CD4-positive, alpha-beta memory T cell (primary cell): ENCODE results near the gene JPT1. TPM values are rescaled to one million over a fixed set of nuclear protein-coding genes. Genes with fewer than 3 reads are reported as not detected.
A peak's percentile ranks its signal among the peaks of the same experiment; 100 is the strongest.

Source experiments
- CTCF ChIA-PET: fragments of 350-600 bp; sonication (Branson Sonifier 250); formaldehyde crosslinking; loops from one replicate; lab custom pipeline; 2021; ENCODE audit warnings: inconsistent platforms; ENCODE audit not compliant: partially characterized antibody; lab: Charles Lee
- POLR2A ChIA-PET: fragments of 350-600 bp; sonication (Branson Sonifier 250); formaldehyde crosslinking; loops from one replicate; lab custom pipeline; 2021; ENCODE audit not compliant: partially characterized antibody; lab: Charles Lee
- DNase-seq, 5 donors: peaks; one replicate each; pipeline versions ENCODE4 v3.0.0 to v3.0.0-alpha.2; 2020 to 2022; ENCODE audit warnings: mixed read lengths in 1 of 5
- H3K27ac ChIP-seq: one replicate; pipeline ENCODE4 v1.7.0; 2013; ENCODE audit warnings: low read depth, low read length
- H3K27me3 ChIP-seq: 2 replicates; pipeline ENCODE4 v1.7.0; 2013; ENCODE audit warnings: mild to moderate bottlenecking, low read length, moderate library complexity; ENCODE audit not compliant: insufficient read depth
- H3K36me3 ChIP-seq: 2 replicates; pipeline ENCODE4 v1.7.0; 2013; ENCODE audit warnings: mild to moderate bottlenecking, low read length, moderate library complexity; ENCODE audit not compliant: insufficient read depth
- H3K4me1 ChIP-seq: 2 replicates; pipeline ENCODE4 v1.7.0; 2013; ENCODE audit warnings: mild to moderate bottlenecking, low read length, moderate library complexity; ENCODE audit not compliant: insufficient read depth
- H3K4me3 ChIP-seq, 2 donors: one replicate each; pipeline ENCODE4 v1.7.0; 2013; ENCODE audit warnings: low read length in 2 of 2, mild to moderate bottlenecking in 1 of 2
- H3K9me3 ChIP-seq, 2 donors: one replicate each; pipeline ENCODE4 v1.7.0; 2013; ENCODE audit warnings: low read length in 2 of 2, control low read depth in 1 of 2; ENCODE audit not compliant: control insufficient read depth in 1 of 2
- H3K27ac Mint-ChIP-seq, 7 donors: one replicate each; pipeline ENCODE4 v1.8.0; 2020 to 2021; ENCODE audit warnings: mixed read lengths in 7 of 7, mild to moderate bottlenecking in 6 of 7, inconsistent platforms in 3 of 7, moderate library complexity in 3 of 7
- H3K27me3 Mint-ChIP-seq, 2 donors: one replicate each; pipeline ENCODE4 v1.8.0; 2020 to 2021; ENCODE audit warnings: mixed read lengths in 2 of 2
- H3K36me3 Mint-ChIP-seq, 2 donors: one replicate each; pipeline ENCODE4 v1.8.0; 2020 to 2021; ENCODE audit warnings: mixed read lengths in 2 of 2, inconsistent platforms in 1 of 2, mild to moderate bottlenecking in 1 of 2
- H3K4me1 Mint-ChIP-seq, 4 donors: one replicate each; pipeline ENCODE4 v1.8.0; 2020 to 2021; ENCODE audit warnings: mixed read lengths in 4 of 4, mild to moderate bottlenecking in 1 of 4
- H3K4me3 Mint-ChIP-seq, 8 donors: one replicate each; pipeline ENCODE4 v1.8.0; 2020 to 2021; ENCODE audit warnings: mixed read lengths in 8 of 8, mild to moderate bottlenecking in 7 of 8, moderate library complexity in 6 of 8, inconsistent platforms in 3 of 8
- H3K9me3 Mint-ChIP-seq, 8 donors: one replicate each; pipeline ENCODE4 v1.8.0; 2020 to 2021; ENCODE audit warnings: mixed read lengths in 8 of 8, mild to moderate bottlenecking in 5 of 8, inconsistent platforms in 3 of 8, moderate library complexity in 1 of 8
- intact Hi-C: fragments of 100-400 bp; cut with micrococcal nuclease; formaldehyde crosslinking; loops from one replicate; pipeline ENCODE4 v1.15.1; 2023
- polyA plus RNA-seq, 2 donors: library from polyadenylated mRNA; unstranded; fragments of 300-500 nt; fragmentation: Illumina TruSeq; gene quantifications; one replicate each; pipeline ENCODE4 v1.2.3, GENCODE V29; 2021
- total RNA-seq, 2 experiments: library from RNA; stranded (reverse); gene quantifications; one replicate each; pipeline ENCODE4 v1.2.3, GENCODE V29; 2021

Gene JPT1
- total RNA-seq (10 to 100 TPM; 37.8 to 38.9 TPM), polyA plus RNA-seq (100 to 1,000 TPM; 105 to 130 TPM)

GRCh38 chr17:75154195-75155106, at the start of gene JPT1:
Gene JPT1 (minus strand): TSS chr17:75154512. CDS start chr17:75154397, 115 bp downstream.
- H3K9me3 ChIP-seq: no peaks in the 10 kb centered on the region
- peaks cover 24 to 32% (median 30%) of the 10 kb centered on the region in 4 donors for H3K4me1 Mint-ChIP-seq
- ChIA-PET CTCF (interaction anchor here (1.0 to 7.1 kb wide), 7 partner anchors 16 to 258 kb away, joined by 3 to 27 read pairs (median 4); partner anchors contain the start of genes MIF4GD and NT5C), POLR2A (interaction anchor here (0.6 to 2.1 kb wide), 21 partner anchors 9 to 118 kb away, joined by 3 to 13 read pairs (median 5); partner anchors contain the start of genes ARMC7, MIF4GD, NT5C and NUP85)
- H3K27ac ChIP-seq: peak within 1 kb of the TSS; percentile 63
- intact Hi-C loops: loop anchor here (1.0 to 5.0 kb wide), 4 partner anchors 18 to 107 kb away; partner anchors contain the start of genes GGA3 and MRPS7
- peak within 1 kb of the TSS; percentile 93 to 96 (median 94) for H3K4me3 Mint-ChIP-seq
- DNase-seq: peak; percentile 95 to 98 (median 97)
- H3K4me1 ChIP-seq: peaks cover 24% of the 10 kb centered on the region
- no peaks in the 10 kb centered on the region for H3K9me3 Mint-ChIP-seq
- no peaks in the 10 kb centered on the region for H3K36me3 ChIP-seq
- peaks cover 0 to 10% of the 10 kb centered on the region in 2 donors for H3K36me3 Mint-ChIP-seq
- peak within 1 kb of the TSS; percentile 82 to 98 (median 94) for H3K27ac Mint-ChIP-seq
- peak within 1 kb of the TSS; percentile 40 to 85 for H3K4me3 ChIP-seq
- H3K27me3 ChIP-seq: no peaks in the 10 kb centered on the region
- no peaks in the 10 kb centered on the region for H3K27me3 Mint-ChIP-seq

GRCh38 chr17:75199886-75200618, 45.7 kb upstream of the JPT1 start:
- no peaks in the 10 kb centered on the region for H3K27me3 ChIP-seq
- H3K27ac Mint-ChIP-seq: no peak overlapping the region
- H3K27ac ChIP-seq: no peak overlapping the region
- peaks cover 4 to 16% (median 7%) of the 10 kb centered on the region in 4 donors for H3K4me1 Mint-ChIP-seq
- no peaks in the 10 kb centered on the region for H3K27me3 Mint-ChIP-seq
- H3K9me3 ChIP-seq: no peaks in the 10 kb centered on the region
- CTCF ChIA-PET: interaction anchor here (0.8 to 15.0 kb wide), 11 partner anchors 11 to 242 kb away, joined by 3 to 309 read pairs (median 4); partner anchors contain the start of genes ARMC7 and MIF4GD
- H3K4me1 ChIP-seq: peaks cover 10% of the 10 kb centered on the region
- H3K36me3 ChIP-seq: no peaks in the 10 kb centered on the region
- no peak overlapping the region for H3K4me3 Mint-ChIP-seq
- no peaks in the 10 kb centered on the region for H3K9me3 Mint-ChIP-seq
- peaks cover 0 to 1% of the 10 kb centered on the region in 2 donors for H3K36me3 Mint-ChIP-seq
- POLR2A ChIA-PET: interaction anchor here (1.2 kb wide), 1 partner anchor 86 kb away, joined by 6 read pairs; no protein-coding TSS in a partner anchor
- intact Hi-C loops: no loop called here
- DNase-seq: no peak
- H3K4me3 ChIP-seq: no peak overlapping the region

GRCh38 chr17:75194879-75195278, 40.6 kb upstream of the JPT1 start:
- Mint-ChIP-seq H3K36me3 (no peaks in the 10 kb centered on the region), H3K4me3 (no peak overlapping the region), H3K9me3 (no peaks in the 10 kb centered on the region), H3K27ac (no peak overlapping the region), H3K27me3 (no peaks in the 10 kb centered on the region), H3K4me1 (no peaks in the 10 kb centered on the region)
- H3K27me3 ChIP-seq: no peaks in the 10 kb centered on the region
- ChIA-PET POLR2A (no interaction called here), CTCF (interaction anchor here (1.4 kb wide), 1 partner anchor 233 kb away, joined by 4 read pairs; no protein-coding TSS in a partner anchor)
- intact Hi-C loops: no loop called here
- H3K9me3 ChIP-seq: no peaks in the 10 kb centered on the region
- DNase-seq: no peak
- H3K4me1 ChIP-seq: no peaks in the 10 kb centered on the region
- H3K4me3 ChIP-seq: no peak overlapping the region
- H3K27ac ChIP-seq: no peak overlapping the region
- H3K36me3 ChIP-seq: no peaks in the 10 kb centered on the region

- no peak for DNase-seq
- H3K9me3 Mint-ChIP-seq: no peaks in the 10 kb centered on the region
- no peaks in the 10 kb centered on the region for H3K36me3 Mint-ChIP-seq
- H3K4me3 Mint-ChIP-seq: no peak overlapping the region
- H3K9me3 ChIP-seq: no peaks in the 10 kb centered on the region
- ChIA-PET CTCF (interaction anchor here (1.4 to 6.3 kb wide), 3 partner anchors 10 to 77 kb away, joined by 5 to 63 read pairs (median 14); no protein-coding TSS in a partner anchor), POLR2A (interaction anchor here (1.2 to 2.0 kb wide), 3 partner anchors 9 to 77 kb away, joined by 3 to 6 read pairs (median 4); partner anchors contain the start of gene SUMO2)
- no peak overlapping the region for H3K27ac ChIP-seq
- no peaks in the 10 kb centered on the region for H3K27me3 ChIP-seq
- peaks cover 4 to 7% (median 4%) of the 10 kb centered on the region in 4 donors for H3K4me1 Mint-ChIP-seq
- H3K36me3 ChIP-seq: no peaks in the 10 kb centered on the region
- H3K27ac Mint-ChIP-seq: no peak overlapping the region
- intact Hi-C loops: no loop called here
- no peaks in the 10 kb centered on the region for H3K27me3 Mint-ChIP-seq
- H3K4me3 ChIP-seq: no peak overlapping the region
- H3K4me1 ChIP-seq: no peaks in the 10 kb centered on the region
Observed at GRCh38 chr17:75191584-75191983, 37.3 kb upstream of the JPT1 start.

- Histone ChIP-seq H3K27ac (no peak overlapping the region), H3K36me3 (no peaks in the 10 kb centered on the region), H3K9me3 (no peaks in the 10 kb centered on the region), H3K4me3 (no peak overlapping the region), H3K27me3 (no peaks in the 10 kb centered on the region), H3K4me1 (peaks cover 9% of the 10 kb centered on the region)
- peaks cover 12 to 18% (median 15%) of the 10 kb centered on the region in 4 donors for H3K4me1 Mint-ChIP-seq
- ChIA-PET CTCF (interaction anchor here (0.8 to 6.3 kb wide), 5 partner anchors 13 to 227 kb away, joined by 3 to 63 read pairs (median 4); partner anchors contain the start of gene NT5C), POLR2A (no interaction called here)
- DNase-seq: no peak
- intact Hi-C loops: no loop called here
- H3K27me3 Mint-ChIP-seq: no peaks in the 10 kb centered on the region
- H3K9me3 Mint-ChIP-seq: no peaks in the 10 kb centered on the region
- H3K4me3 Mint-ChIP-seq: no peak overlapping the region
- H3K27ac Mint-ChIP-seq: no peak overlapping the region
- H3K36me3 Mint-ChIP-seq: peaks cover 0 to 2% of the 10 kb centered on the region in 2 donors
Observed at GRCh38 chr17:75188614-75189013, 34.3 kb upstream of the JPT1 start.

- intact Hi-C loops: loop anchor here (1.0 to 5.0 kb wide), 7 partner anchors 30 to 333 kb away; partner anchors contain the start of genes CASKIN2, GGA3, GRB2 and JPT1
- Mint-ChIP-seq H3K4me1 (peaks cover 22 to 45% (median 36%) of the 10 kb centered on the region in 4 donors), H3K9me3 (peaks cover 0 to 1% (median 0%) of the 10 kb centered on the region in 8 donors), H3K36me3 (peaks cover 0 to 18% of the 10 kb centered on the region in 2 donors), H3K4me3 (peak overlapping the region; percentile 83 to 91 (median 88)), H3K27me3 (no peaks in the 10 kb centered on the region), H3K27ac (peak overlapping the region; percentile 87 to 98 (median 97))
- ChIA-PET CTCF (interaction anchor here (0.7 to 2.9 kb wide), 5 partner anchors 11 to 70 kb away, joined by 3 to 17 read pairs (median 4); no protein-coding TSS in a partner anchor), POLR2A (interaction anchor here (0.6 to 3.0 kb wide), 16 partner anchors 10 to 598 kb away, joined by 3 to 18 read pairs (median 6); partner anchors contain the start of genes ATP5PD, CDR2L, JPT1 and KCTD2)
- Histone ChIP-seq H3K9me3 (no peaks in the 10 kb centered on the region), H3K27me3 (no peaks in the 10 kb centered on the region), H3K4me3 (no peak overlapping the region), H3K27ac (peak overlapping the region; percentile 94), H3K36me3 (peaks cover 8% of the 10 kb centered on the region), H3K4me1 (peaks cover 36% of the 10 kb centered on the region)
- no peak for DNase-seq
Observed at GRCh38 chr17:75183999-75184884, 29.9 kb upstream of the JPT1 start.
